Measurements from ENCODE around the gene KIF14. TPM values are rescaled to one million over a fixed set of nuclear protein-coding genes. Genes with fewer than 3 reads are reported as not detected.
"Not testable (repeated sequence)": the region's sequence is repeated elsewhere in the genome, so short reads cannot be mapped to it uniquely, and the experiment has no call there.

KIF14 gene
- polyA plus RNA-seq, 4 donors = 6.9 to 7.4 (median 7.1) TPM

DNA sequence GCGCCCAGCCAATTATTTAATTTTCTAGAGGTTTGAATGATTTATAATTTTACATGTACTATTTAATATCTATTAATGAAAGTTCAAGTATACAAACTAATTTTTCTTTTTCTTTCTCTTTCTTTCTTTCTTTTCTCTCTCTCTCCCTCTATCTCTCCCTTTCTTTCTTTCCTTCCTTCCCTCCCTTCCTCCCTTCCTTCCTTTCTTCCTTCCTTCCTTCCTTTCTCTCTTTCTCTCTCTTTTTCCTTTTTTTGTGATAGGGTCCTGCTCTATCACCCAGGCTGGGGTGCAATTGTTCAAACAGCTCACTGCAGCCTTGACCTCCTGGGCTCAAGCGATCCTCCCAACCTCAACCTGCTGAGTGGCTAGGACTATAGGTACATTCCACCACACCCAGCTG is 16.1 kb upstream of the KIF14 start:
- DNase-seq (ENCODE audit: low read depth in 4 of 4, low spot score in 3 of 4) = no peak

DNA sequence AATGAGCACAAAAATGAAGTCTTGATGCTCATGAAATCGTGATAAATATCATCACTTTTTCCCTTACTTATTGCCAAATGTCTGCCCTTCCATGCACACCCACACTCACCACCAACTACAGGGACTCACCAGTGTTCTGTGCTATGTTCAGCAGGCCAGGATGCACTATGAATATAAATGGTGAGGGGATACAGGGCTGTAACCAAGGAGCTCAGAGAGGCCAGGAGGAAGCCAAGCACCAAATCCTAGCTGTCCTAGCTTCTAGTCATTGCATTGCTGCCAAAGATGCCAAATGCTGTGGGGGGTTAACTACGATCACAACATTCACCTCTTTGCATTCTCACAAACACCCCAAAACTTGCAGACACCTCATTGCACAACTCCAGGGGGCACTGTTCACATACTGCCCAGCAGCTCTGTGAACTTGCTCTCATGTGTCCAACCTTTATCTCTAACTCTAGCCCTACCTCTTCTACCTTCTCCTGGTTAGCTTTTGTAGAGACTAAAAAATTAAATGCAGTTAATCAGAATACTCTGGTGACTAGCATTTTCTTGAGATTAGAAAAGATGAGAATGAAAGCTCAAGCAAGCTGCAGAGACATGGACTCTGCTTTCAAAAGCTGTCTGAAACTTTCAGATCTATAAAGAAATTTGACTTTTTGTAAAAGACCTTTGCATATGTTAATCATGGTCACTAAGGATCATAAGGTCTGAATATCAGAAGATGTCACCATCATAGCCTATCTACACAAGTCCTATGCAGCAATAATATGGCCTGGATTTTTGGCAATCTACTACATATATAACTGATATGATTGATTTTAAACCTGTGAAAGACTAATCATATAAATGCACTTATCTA is 13.9 kb upstream of the KIF14 start:
- DNase-seq (ENCODE audit: low read depth in 4 of 4, low spot score in 3 of 4) = no peak

DNA sequence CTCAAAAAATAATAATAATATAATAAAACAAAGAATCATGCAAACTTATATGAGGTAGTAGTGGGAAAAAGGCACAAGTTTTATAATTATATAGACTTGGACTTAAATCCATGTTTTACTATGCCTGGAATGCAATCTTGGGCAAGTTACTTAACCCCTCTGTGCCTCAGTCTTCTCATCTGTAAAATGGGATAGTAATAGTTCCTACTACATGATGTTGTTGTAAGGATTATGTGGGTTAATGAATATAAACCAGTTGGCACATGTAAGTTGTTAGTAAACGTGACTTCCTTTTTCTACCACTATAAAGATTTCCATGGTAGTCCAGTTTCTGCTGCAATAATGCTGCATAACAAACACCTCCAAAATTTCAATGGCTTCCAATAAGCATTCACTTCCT is 10.8 kb upstream of the KIF14 start:
- DNase-seq (ENCODE audit: low read depth in 4 of 4, low spot score in 3 of 4) = no peak

DNA sequence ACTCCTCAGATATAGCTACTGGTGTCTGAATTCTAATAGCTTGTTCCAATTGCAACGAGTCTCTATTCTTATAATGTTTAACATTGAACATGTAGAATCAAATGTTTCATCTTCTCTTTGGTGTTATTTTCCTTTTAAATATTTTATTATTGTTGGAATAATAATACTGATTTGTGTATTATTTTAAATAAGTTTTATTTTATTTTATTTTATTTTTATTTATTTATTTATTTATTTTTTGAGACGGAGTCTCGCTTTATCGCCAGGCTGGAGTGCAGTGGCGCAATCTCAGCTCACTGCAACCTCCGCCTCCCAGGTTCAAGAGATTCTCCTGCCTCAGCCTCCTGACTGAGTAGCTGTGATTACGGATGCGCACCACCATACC is 10.0 kb upstream of the KIF14 start:
- not testable (repeated sequence) for DNase-seq (ENCODE audit: low read depth in 4 of 4, low spot score in 3 of 4)

DNA sequence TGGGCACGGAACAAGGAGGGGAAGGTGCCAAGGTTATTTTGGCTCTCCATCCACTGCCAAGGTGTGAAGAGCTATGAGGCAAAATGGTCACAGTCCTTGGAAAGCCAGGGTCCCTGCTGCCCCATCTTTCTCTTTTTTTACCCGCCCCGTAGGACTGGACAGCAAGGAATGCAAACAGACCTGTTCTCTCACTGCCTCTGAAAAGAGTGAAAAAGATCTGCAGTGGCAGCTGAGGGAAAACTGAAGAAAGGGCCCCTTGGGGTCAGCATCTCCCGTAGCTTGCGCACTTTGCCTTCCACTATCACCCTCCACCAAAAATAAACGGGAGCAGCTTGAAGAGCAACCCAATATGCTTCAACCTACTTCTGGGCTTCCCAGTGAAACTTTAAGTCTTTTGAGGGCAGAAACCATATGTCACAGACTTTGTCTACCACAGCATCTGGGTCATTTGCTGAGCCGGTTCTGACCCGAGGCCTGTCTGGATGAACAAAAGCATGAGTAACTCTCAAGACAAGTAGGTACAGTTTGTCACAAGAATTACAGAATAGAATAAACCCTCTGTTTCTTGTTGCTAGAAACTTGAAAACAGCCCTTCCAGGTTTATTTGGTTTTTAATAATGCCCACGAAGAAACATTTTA is 9.4 kb upstream of the KIF14 start:
- no peak for DNase-seq (ENCODE audit: low read depth in 4 of 4, low spot score in 3 of 4)

DNA sequence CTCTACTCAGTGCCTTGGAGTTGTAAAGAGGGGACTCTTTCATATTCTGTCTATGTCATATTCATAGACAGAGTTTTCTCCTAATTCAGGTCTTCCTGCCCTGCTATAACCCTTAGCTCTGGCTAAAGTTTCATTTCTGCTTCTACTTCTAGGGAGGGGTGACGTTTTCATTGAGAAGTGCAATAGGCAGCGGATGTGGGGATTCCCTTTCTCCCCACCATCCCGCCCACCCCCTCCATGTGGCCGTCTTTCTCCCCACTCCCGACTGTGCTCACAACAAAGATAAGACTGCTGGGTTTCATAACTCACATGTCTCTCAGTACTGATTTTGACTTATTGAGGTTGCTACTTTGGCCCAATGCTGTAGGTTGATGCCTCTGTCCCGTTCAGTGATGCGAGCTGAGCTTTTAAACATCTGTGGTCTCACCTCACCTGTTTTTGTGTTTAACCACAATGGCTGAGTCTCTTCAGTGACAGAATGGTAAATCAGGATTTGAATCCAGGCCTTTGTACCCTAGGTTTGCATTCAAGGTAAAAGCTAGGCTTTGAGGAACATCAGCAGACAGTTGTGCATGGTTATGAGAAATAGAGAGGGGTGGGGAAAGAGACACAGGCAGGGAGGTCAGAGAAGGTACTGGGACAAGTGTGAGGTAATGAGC is 7.8 kb upstream of the KIF14 start:
- DNase-seq (ENCODE audit: low read depth in 4 of 4, low spot score in 3 of 4) = no peak

DNA sequence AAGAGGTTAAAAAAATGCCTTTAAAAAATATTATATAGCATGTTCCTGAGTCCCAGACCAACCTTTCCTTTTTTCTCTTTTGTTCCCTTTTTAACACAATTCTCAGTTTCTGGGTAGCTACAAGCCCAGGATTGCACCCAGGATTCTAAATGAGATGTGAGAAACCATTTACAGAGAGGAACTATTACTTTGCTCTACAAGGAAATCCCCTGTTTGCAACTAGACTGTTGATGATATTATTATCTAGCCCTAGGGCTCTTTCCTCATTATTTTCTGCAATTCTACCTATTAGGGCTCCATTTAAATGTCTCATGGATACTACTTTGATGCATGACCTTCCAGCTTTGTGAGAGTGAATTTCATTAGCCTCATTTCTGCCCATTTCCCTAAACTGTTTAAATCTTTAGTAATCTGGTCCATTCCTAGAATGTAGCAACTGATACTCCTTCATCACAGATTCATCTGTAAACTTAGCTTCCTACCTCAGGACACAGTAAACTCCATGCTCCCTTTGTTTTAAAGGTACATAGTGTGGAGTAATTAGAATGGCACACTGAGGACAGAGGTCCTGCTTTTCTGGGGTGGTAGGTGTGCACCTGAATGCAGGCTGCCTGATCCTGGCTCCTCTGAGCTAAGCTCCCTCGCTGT is 7.1 kb upstream of the KIF14 start:
- DNase-seq (ENCODE audit: low read depth in 4 of 4, low spot score in 3 of 4) = no peak

DNA sequence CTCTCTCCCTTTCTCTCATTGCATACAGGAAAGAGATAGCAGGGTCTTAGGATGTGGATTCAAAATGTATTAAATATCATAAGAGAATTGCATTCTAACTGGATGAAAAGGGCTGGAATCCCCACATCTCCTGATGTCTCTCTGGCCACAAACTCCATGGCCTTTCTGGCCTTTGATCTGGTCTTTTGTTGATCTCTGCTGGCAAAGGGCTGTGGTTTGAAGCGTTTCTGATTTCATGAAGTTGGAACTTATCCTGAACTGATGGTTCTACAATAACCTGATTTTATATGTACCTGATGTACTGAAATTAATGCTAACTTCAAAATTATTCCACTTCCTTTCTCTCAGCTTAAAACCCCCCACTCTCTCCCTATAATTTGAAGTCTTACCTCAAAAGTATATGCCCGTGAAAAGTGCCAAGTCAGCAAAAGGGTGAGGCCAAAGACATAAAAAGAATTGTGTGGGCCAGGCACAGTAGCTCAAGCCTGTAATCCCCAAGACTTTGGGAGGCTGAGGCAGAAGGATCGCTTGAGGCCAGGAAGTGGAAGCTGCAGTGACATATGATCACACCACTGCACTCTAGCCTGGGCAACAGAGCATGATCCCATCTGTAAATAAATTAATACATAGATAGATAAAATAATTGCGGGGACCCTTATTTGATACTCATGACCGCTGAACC is 6.4 kb upstream of the KIF14 start:
- no peak for DNase-seq (ENCODE audit: low read depth in 4 of 4, low spot score in 3 of 4)

DNA sequence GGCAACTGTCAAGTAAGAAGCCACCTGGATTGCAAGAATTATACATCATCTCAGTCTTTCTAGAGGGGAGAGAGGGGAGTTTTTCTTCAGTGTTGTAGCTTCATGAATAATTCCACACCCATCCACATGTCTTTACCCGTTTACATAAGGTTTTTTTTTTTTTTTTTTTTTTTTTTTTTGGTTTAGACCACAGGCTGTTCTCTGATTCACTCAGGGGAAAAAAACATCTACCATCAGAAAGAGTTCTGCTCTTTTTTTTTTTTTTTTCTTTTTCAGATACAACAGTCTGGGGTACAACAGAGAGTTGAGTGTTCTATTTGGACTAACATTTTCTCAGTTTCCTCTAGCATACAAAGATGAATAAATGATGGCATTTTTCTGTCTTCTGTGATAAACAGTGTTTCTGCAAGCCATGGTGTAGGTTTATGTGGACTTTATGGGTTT is 4.9 kb upstream of the KIF14 start:
- DNase-seq (ENCODE audit: low read depth in 4 of 4, low spot score in 3 of 4) = no peak

DNA sequence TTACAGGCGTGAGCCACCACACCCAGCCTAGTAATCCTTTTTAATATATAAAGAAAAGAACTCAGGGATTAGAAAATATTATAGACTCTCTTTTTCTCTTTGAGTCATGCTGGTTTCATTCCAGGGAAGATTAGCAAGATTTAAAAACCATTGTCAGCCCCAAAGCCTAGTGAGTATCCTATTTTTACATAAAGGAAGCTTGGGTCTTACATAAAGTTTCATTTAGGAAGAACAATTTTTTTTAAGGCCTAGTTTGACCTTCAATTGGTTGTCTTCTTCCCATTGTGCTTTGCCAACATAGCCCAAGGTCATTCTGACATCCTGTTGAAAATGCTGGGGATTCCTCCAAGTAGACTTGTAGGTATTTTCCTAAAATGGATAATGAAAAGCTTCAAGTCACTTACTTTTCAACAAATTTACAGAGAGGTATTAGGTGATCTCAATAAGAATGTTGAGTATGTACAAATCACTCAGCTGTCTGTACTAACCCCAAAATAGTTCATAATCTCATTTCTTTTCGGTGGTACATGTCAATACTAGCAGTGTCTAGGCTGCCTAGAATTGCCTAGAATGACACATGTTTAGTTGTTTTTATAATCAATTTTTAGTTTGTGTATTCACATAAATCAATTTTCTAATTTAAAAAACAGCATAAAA is 4.3 kb upstream of the KIF14 start:
- no peak for DNase-seq (ENCODE audit: low read depth in 4 of 4, low spot score in 3 of 4)

DNA sequence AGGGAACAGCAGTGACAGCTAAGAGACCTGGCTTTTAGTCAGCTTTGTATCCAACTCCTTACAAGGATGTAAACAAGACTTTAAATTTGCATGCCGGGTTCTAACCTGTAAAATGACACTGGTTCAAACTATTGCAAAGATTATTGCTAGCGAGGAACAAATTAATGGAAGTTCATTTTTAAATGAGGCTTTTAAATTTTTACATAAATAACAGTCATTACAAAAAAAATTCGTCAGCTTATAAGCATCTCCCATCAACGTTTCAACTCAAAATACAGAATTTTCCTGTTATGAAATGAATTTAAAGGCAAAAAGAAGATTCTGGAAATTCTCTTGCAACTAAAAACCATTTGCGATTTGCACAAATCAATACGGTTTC is 668 bp downstream of the KIF14 start:
- no peak for DNase-seq (ENCODE audit: low read depth in 4 of 4, low spot score in 3 of 4)

DNA sequence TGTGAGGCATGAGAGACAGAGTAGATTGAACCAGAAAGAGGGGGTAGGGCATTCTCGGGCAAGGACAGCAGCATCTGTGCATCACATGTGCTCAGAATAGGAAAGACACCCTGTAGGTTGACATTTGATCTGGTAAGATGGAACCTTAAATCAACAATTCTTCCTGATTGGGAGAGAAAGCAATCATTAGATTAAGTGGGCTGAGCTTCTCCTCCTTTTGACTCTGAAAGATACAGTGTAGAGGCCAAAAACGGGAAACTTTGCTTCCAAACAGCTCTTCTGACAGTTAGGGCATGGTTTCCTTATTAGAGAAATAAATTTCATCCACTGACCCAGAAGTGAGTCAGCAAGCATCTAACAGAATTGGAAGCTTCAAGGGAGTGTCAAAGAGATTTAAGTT is 9.7 kb downstream of the KIF14 start:
- no peak for DNase-seq (ENCODE audit: low read depth in 4 of 4, low spot score in 3 of 4)

DNA sequence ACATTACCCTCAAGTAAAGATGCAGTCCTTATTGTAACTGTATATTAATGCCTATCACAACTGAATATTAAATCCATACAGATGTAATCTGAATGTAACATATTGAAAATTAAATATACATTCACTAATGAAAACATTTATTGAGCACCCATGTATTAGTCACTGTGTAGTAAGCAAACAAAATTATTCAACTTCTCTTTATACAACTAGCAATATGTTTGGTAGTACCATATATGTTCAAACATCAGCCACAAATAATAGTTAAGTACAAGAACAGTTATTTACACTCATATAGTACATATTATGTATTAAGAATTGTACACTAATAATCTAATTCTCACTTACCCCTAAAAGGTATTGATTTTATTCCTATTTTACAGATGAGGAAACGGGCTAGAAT is 17.9 kb downstream of the KIF14 start:
- DNase-seq (ENCODE audit: low read depth in 4 of 4, low spot score in 3 of 4) = no peak

DNA sequence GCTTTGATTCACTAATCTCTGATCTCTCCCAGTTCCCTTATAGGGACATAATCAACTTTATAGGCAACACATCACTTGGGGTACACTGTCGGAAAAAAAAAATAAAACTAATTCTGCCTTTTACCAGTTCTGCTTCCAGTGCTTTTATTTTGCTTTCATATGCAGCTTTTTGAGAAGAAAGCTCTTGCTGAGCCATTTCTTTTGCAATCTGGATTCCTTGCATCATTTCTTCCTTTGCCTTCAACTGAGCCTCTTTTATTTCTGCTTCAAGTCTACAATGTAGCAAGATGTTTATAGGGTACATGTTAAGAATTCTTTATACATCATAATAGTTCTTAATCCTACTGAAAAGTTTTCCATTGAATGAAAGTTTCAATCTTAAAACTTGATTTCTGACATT is 30.6 kb downstream of the KIF14 start:
- no peak for DNase-seq (ENCODE audit: low read depth in 4 of 4, low spot score in 3 of 4)

DNA sequence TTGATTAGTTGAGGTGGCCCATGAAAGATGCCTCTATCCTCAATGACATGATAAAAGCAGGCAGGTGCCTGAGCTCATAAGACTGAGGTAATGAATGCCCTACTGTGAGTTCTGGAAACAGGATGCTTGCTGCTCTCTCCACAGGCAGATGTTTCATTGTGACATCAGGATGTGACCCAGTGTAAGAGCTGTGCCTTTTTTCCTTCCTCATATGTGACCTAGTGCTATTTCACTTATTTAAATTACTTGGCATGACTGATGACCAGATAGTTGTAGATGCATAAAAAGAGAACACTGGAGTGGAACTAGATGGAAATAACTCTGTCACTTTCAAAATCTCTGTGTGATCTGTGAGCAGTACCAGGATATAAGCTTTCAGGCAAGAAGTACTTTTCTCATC is 31.9 kb downstream of the KIF14 start:
- no peak for DNase-seq (ENCODE audit: low read depth in 4 of 4, low spot score in 3 of 4)

DNA sequence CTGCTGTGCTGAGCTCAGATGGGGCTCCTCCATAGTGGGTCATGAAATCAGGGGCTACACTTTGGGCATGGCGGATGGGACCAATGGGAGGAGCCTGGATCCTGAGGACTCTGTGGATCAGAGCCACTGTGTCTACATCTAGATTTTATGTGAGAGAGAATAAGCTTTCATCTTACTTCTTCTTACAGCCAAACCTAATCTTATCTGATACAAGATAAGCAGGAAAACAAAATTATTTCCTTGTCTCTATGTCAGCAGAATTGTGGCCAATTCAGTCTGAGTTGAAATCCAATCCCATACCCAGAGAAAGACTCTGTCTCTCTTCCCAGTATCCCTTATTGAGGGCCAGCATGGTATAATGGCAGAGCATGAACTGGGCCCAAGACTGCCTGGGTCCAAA is 56.2 kb downstream of the KIF14 start:
- no peak for DNase-seq (ENCODE audit: low read depth in 4 of 4, low spot score in 3 of 4)

DNA sequence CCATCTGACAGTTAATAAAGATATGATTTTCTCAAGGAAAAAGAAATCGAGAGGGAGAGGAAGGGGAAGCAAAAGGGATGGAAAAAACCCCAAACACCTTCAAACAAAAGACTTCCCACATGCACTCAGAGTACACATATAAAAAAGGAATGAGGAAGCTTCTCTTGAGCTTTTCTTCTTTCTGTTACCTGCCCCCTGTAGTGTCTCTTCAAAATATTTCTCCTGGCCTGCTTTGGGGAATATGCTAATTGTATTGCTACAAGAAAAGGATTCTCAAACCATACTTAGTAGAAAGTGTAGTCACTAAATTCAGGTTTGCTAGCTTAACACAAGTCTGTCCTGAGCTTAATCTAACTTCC is 58.7 kb downstream of the KIF14 start:
- DNase-seq (ENCODE audit: low read depth in 4 of 4, low spot score in 3 of 4) = no peak

DNA sequence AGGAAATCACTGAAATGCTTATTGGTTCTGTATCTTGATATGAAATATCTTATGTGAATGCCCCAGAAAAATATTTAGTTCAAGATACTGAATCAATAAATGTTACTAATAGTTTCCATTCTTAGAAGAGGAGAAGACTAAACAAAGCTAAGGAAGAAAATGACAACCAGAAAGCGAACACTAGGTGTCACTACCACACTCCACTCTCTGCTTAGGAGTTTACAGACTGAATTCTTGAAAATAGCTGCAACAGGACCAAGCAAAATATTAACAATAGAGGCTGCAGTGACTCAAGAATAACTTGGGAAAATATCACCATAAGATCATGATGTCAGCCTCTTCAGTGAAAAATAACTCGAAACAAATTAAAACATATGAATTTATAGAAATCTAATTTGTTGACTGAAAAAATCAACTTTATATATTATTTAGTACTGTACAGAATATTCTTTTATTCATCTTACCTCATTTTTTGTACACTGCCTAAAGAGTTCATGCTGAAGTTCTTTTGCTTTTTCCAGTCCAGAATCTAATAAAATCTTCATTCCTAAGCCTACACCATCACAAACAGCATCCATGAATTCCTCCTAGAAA is 61.6 kb downstream of the KIF14 start:
- peak in 3 of 4 donors; percentile 8 to 29 (median 12) for DNase-seq (ENCODE audit: low read depth in 4 of 4, low spot score in 3 of 4)

DNA sequence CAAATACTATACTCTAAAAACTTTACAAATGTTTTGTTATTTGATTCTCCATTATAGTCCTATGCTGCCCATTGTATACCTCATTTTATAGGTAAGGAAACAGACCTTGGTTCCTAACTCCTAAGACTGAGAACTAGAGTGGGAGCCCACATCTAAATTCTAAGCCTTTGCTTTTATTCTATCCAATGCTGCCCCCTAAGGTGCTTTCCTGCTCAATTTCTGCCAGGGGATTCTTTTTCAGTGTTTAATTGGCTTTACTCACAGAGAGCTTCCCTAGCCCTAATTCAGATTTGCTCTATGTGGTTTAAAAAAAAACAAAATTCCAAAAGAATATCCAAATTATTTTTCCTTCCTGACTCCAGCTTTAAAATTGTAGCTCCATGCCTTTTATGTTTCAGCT is 64.5 kb downstream of the KIF14 start:
- no peak for DNase-seq (ENCODE audit: low read depth in 4 of 4, low spot score in 3 of 4)

DNA sequence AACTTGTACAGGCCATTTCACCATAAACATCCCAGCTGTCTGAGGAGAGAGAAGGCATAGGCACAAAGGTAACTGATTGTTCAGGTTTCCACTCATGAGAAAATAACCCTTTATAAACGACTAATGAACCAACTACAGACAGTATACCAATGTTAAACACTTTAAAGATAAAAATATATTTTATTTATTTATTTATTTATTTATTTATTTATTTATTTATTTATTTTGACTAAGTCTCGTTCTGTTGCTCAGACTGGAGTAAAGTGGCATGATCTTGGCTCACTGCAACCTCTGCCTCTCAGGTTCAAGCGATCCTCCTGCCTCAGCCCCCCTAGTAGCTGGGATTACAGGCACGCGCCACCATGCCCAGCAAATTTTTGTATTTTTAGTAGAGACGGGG is 67.8 kb downstream of the KIF14 start:
- not testable (repeated sequence) for DNase-seq (ENCODE audit: low read depth in 4 of 4, low spot score in 3 of 4)

Data from right renal pelvis (tissue), 4 donors.